BJ (cell line): ENCODE data around the gene CACNA1C. TPM values are rescaled to one million over a fixed set of nuclear protein-coding genes. Genes with fewer than 3 reads are reported as not detected.
A peak's percentile ranks its signal among the peaks of the same experiment; 100 is the strongest.

Experiments
- CTCF ChIA-PET: fragments of 350-600 bp; formaldehyde crosslinking; extraction: SDS; loops from one replicate; lab custom pipeline; 2021; ENCODE audit warnings: antibody characterized with exemption, inconsistent platforms; lab: Yijun Ruan, JAX
- POLR2A ChIA-PET: fragments of 300-600 bp; sonication (Branson Sonifier 250); formaldehyde crosslinking; extraction: SDS; loops from one replicate; lab custom pipeline; 2021; ENCODE audit warnings: antibody characterized with exemption; lab: Charles Lee
- DNase-seq: peaks from one replicate; pipeline ENCODE4 v3.0.0-alpha.2; 2011; ENCODE audit warnings: low read depth
- H3K27me3 ChIP-seq: 2 replicates; pipeline ENCODE4 v1.6.0; 2011; ENCODE audit warnings: low read length; ENCODE audit not compliant: control insufficient read depth, insufficient read depth
- H3K36me3 ChIP-seq: 2 replicates; pipeline ENCODE4 v1.5.1; 2011; ENCODE audit warnings: low read length; ENCODE audit not compliant: control insufficient read depth, insufficient read depth
- H3K4me3 ChIP-seq: 2 replicates; pipeline ENCODE4 v1.5.1; 2011; ENCODE audit warnings: low read depth, mild to moderate bottlenecking, control low read depth, low read length
- polyA plus RNA-seq: library from polyadenylated mRNA; depleted of rRNA; stranded (reverse); fragments of >200 nt; gene quantifications from 2 replicates; pipeline ENCODE4 v1.2.3, GENCODE V29; 2011
- TF ChIP-seq, protein P1 (sequence below): IDR thresholded peaks from 2 replicates; pipeline ENCODE4 v1.5.1; 2011; ENCODE audit warnings: low read depth, mild to moderate bottlenecking, control low read depth, inconsistent platforms, low read length, moderate library complexity; ENCODE audit not compliant: insufficient read depth

Gene CACNA1C
- polyA plus RNA-seq, 1 experiment = 14.7 TPM

DNA sequence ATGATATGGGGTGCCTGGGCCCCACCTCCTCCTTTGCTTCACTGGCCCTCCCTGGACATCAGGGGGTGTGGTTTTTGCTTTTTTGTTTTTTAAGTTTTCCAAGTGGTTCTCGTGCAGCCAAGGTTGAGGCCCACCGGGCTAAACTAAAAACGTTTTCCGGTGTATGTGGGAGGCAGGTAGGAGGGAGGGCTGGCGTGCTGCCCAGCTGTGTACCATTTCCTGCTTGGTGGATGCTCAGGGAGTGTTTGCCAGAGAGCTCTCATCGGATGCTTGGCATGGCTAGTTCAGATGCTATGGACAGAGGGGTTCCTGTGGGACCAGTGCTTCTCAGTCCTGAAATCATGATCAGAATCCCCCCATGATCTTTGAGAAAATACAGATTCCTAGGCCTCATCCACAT, 246.4 kb downstream of the CACNA1C start:
- H3K36me3 ChIP-seq = peaks cover under 1% of the 10 kb centered on the region
- POLR2A ChIA-PET = no interaction called here
- no peak for DNase-seq
- H3K27me3 ChIP-seq = no peaks in the 10 kb centered on the region
- TF ChIP-seq, protein P1, sequence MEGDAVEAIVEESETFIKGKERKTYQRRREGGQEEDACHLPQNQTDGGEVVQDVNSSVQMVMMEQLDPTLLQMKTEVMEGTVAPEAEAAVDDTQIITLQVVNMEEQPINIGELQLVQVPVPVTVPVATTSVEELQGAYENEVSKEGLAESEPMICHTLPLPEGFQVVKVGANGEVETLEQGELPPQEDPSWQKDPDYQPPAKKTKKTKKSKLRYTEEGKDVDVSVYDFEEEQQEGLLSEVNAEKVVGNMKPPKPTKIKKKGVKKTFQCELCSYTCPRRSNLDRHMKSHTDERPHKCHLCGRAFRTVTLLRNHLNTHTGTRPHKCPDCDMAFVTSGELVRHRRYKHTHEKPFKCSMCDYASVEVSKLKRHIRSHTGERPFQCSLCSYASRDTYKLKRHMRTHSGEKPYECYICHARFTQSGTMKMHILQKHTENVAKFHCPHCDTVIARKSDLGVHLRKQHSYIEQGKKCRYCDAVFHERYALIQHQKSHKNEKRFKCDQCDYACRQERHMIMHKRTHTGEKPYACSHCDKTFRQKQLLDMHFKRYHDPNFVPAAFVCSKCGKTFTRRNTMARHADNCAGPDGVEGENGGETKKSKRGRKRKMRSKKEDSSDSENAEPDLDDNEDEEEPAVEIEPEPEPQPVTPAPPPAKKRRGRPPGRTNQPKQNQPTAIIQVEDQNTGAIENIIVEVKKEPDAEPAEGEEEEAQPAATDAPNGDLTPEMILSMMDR = no peak
- H3K4me3 ChIP-seq = no peak overlapping the region
- CTCF ChIA-PET = interaction anchor here (0.6 to 2.4 kb wide), 2 partner anchors 10 to 693 kb away, joined by 3 to 6 read pairs; no protein-coding TSS in a partner anchor

DNA sequence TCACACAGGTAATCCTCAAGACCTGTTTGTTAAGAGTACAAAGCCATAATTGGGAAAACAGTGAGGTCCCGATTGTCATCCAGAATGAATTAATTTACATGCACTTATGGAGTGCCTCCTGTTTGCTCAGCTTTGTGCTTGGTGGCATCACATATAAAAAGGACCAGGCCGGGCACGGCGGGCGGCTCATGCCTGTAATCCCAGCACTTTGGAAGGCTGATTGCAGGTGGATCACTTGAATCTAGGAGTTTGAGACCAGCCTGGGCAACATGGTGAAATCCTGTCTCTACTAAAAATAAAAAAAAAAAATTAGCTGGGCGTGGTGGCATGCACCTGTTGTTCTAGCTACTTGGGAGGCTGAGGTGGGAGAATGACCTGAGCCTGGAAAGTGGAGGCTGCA, 247.4 kb downstream of the CACNA1C start:
- DNase-seq = no peak
- CTCF ChIA-PET = interaction anchor here (0.6 to 2.4 kb wide), 2 partner anchors 11 to 74 kb away, joined by 3 to 6 read pairs; no protein-coding TSS in a partner anchor
- POLR2A ChIA-PET = no interaction called here

DNA sequence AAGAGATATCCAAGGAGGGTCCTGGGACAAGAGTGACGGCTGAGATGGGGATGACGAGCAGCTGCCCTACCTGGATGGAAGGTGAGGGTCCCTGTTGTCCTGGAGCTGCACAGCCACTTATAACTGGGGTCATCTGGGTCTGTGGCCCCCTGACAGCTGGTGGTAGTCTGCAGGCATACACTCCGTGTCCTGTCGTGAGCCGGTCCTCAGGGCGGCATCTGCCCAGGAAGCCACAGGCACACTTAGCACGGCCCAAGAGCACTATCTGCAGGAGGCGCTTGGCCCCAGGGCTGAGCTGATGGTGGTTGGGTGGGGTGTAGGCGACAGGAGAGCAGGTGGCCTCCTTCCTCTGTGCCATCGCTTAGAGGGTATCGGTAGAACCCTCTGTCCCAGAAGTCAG, 248.1 kb downstream of the CACNA1C start:
- TF ChIP-seq, protein P1 = no peak
- ChIA-PET POLR2A (no interaction called here), CTCF (interaction anchor here (0.6 to 1.8 kb wide), 4 partner anchors 9 to 243 kb away, joined by 3 to 5 read pairs (median 3); no protein-coding TSS in a partner anchor)

More for the DNA sequence above, 247.4 kb downstream of the CACNA1C start:
- TF ChIP-seq, protein P1 = no peak
- H3K36me3 ChIP-seq = peaks cover 2% of the 10 kb centered on the region
- no peaks in the 10 kb centered on the region for H3K27me3 ChIP-seq
- H3K4me3 ChIP-seq = no peak overlapping the region

DNA sequence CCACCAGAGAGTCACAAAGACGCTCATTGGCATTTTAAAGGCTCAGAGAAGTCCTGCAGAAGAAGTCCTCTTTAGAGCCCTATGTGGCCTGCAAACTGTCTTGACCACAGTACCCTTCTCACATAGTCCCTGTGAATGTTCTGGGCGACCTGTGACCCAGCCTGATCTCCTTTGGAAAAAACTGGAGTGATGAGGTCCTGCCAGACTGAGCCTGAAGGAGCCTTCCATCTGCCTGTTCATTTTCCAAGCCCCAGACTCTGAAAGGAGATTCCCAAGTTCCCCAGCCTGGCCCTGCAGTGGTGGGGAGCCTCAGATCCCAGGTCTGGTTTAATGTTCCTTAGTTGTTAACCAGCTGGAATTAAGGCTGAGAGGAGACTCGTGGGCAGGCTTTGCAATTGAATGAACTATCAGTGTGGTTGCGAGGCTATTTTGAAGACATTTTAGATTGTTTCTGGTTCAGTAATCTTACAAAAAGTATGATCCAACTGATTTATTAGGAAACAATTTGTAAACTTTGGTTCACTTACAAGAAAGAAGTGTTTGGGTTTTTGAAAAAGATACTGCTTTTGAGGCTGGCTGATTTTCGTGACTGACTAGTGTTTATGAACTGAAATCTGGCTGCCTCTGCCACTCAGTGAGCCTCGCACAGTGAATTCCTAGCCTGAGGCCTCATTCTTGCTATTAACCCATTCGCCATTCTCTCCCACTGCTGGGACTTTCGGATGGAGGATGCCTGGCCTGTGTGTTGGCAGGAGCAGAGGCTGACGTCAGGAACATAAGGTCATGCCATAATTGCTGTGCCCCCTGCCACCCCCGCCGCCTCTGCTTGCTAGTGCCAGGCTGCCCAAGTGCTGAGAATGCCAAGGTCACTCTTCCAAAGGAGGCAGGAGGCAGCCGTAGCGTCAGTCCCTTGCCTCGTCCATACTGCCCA, 249.0 kb downstream of the CACNA1C start:
- POLR2A ChIA-PET = no interaction called here
- no peak overlapping the region for H3K4me3 ChIP-seq
- TF ChIP-seq, protein P1 = no peak
- no peaks in the 10 kb centered on the region for H3K27me3 ChIP-seq
- peaks cover 2% of the 10 kb centered on the region for H3K36me3 ChIP-seq
- DNase-seq = peak; percentile 86
- CTCF ChIA-PET = interaction anchor here (0.8 to 1.8 kb wide), 2 partner anchors 10 to 244 kb away, joined by 3 to 5 read pairs; no protein-coding TSS in a partner anchor

More for the DNA sequence above, 248.1 kb downstream of the CACNA1C start:
- no peak overlapping the region for H3K4me3 ChIP-seq
- H3K27me3 ChIP-seq = no peaks in the 10 kb centered on the region
- DNase-seq = no peak
- peaks cover 2% of the 10 kb centered on the region for H3K36me3 ChIP-seq
